Measurements from ENCODE around the gene SIX3. TPM values are rescaled to one million over a fixed set of nuclear protein-coding genes. Genes with fewer than 3 reads are reported as not detected.
A peak's percentile ranks its signal among the peaks of the same experiment; 100 is the strongest.

SIX3 gene
- total and polyA plus RNA-seq, 10 donors: 0.03 TPM; not detected in 9

DNA sequence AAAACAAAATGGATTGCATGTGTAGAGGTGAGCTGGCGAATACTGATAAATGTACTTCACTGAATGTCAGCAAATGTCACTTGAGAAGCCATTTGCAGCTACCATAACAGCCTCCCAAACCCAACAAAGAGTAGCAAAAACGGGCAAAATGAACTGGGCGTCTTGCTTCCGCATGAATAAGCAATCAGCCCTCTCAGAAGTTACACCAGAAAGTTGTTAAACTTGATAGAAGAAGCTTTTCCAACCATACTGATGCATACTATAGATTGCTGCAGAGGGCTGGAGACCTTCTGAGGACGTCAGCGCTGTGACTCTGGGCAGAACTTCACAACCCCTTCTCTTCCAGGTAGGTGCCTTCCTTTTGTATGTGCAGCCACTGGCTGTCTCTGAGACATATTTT, 18.7 kb upstream of the SIX3 start:
- TF ChIP-seq, protein P1, sequence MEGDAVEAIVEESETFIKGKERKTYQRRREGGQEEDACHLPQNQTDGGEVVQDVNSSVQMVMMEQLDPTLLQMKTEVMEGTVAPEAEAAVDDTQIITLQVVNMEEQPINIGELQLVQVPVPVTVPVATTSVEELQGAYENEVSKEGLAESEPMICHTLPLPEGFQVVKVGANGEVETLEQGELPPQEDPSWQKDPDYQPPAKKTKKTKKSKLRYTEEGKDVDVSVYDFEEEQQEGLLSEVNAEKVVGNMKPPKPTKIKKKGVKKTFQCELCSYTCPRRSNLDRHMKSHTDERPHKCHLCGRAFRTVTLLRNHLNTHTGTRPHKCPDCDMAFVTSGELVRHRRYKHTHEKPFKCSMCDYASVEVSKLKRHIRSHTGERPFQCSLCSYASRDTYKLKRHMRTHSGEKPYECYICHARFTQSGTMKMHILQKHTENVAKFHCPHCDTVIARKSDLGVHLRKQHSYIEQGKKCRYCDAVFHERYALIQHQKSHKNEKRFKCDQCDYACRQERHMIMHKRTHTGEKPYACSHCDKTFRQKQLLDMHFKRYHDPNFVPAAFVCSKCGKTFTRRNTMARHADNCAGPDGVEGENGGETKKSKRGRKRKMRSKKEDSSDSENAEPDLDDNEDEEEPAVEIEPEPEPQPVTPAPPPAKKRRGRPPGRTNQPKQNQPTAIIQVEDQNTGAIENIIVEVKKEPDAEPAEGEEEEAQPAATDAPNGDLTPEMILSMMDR (IDR thresholded peaks at IDR 0.05 in 8 of 11, conservative IDR thresholded peaks at IDR 0.05 in 3 of 11): no peak
- TF ChIP-seq POLR2AphosphoS5 (IDR thresholded peaks at IDR 0.05) (no peak), POLR2A (IDR thresholded peaks at IDR 0.05) (no peak)
- Histone ChIP-seq H3K27ac (no peak overlapping the region), H3K27me3 (replicated peaks in 1 of 7) (peaks cover 0 to 97% (median 41%) of the 10 kb centered on the region in 7 donors), H3K9me3 (no peaks in the 10 kb centered on the region), H3K36me3 (no peaks in the 10 kb centered on the region), H3K4me3 (no peak overlapping the region), H3K4me1 (peaks cover 0 to 4% (median under 1%) of the 10 kb centered on the region in 6 donors)
- intact Hi-C loops (cut with DNase I; ENCODE audit: low total_unique reads): no loop called here
- 78 to 89% (median 84%) methylated on average over 6 of the region's 6 CpGs for WGBS, 5 donors
- no peak for DNase-seq

DNA sequence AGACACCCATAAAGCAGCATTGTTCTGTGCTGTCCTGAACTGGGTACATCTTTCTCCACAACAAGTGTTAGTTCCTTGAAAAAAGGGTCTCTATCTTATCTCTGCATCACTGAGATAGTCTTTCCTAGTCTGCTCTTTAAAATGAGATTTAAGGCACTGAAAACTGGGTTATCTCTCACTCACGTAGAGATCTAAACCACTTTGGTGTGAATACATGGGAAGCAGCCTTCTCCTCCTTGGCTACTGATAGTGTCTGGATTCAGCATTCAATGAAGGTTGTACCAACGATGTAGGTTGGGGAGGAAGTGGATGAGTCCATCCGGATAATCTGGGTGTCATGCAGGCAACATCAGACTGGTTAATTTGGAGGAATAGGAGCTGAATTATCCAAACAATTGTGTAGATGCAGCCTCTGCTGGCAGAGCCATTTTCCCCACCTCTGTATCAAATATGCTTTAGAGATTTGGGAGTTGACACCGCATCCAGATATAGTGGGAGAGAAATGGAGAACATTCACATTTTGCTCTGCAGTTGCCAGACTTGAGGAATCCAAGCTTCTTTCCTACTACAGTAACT, 15.9 kb upstream of the SIX3 start:
- 23 to 27% (median 23%) methylated on average over 4 of the region's 4 CpGs for WGBS, 5 donors
- peaks cover 4 to 100% (median 60%) of the 10 kb centered on the region in 7 donors for H3K27me3 ChIP-seq (replicated peaks in 1 of 7)
- intact Hi-C loops (cut with DNase I; ENCODE audit: low total_unique reads): no loop called here

DNA sequence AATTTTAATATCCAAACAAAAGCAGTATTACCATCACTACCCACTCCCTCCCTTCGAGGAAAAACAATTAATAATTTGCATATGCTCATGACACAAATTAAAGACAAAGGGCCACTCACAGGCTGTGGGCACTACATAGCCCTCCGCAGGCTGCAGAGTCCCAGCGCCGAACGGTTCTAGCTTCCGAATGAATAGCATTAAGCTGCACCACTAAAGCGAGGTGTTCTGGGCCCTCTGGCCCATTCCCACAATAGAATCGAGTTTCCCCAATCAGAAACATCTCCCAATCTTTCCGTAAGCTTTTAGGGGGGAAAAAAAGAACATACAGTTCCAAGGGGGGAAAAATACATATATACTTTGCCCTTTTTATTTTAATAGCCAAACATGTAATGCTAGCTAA, 14.5 kb upstream of the SIX3 start:
- intact Hi-C loops (cut with DNase I; ENCODE audit: low total_unique reads): no loop called here
- DNase-seq: no peak
- Histone ChIP-seq H3K36me3 (no peaks in the 10 kb centered on the region), H3K9me3 (no peaks in the 10 kb centered on the region), H3K27me3 (replicated peaks in 1 of 7) (peaks cover 7 to 100% (median 73%) of the 10 kb centered on the region in 7 donors), H3K4me1 (peaks cover 22 to 35% (median 28%) of the 10 kb centered on the region in 6 donors), H3K4me3 (no peak overlapping the region), H3K27ac (no peak overlapping the region)
- 17 to 25% (median 22%) methylated on average over 9 of the region's 9 CpGs for WGBS, 5 donors
- no peak for TF ChIP-seq POLR2AphosphoS5 (IDR thresholded peaks at IDR 0.05)
- no peak for TF ChIP-seq POLR2A (IDR thresholded peaks at IDR 0.05)
- TF ChIP-seq, protein P1 (IDR thresholded peaks at IDR 0.05 in 8 of 11, conservative IDR thresholded peaks at IDR 0.05 in 3 of 11): no peak

More for the DNA sequence above, 15.9 kb upstream of the SIX3 start:
- Histone ChIP-seq H3K9me3 (no peaks in the 10 kb centered on the region), H3K4me1 (peaks cover 22 to 32% (median 28%) of the 10 kb centered on the region in 6 donors), H3K4me3 (no peak overlapping the region), H3K27ac (no peak overlapping the region), H3K36me3 (no peaks in the 10 kb centered on the region)
- no peak for DNase-seq
- no peak for TF ChIP-seq POLR2AphosphoS5 (IDR thresholded peaks at IDR 0.05)
- TF ChIP-seq, protein P1 (IDR thresholded peaks at IDR 0.05 in 8 of 11, conservative IDR thresholded peaks at IDR 0.05 in 3 of 11): no peak
- TF ChIP-seq POLR2A (IDR thresholded peaks at IDR 0.05): no peak

DNA sequence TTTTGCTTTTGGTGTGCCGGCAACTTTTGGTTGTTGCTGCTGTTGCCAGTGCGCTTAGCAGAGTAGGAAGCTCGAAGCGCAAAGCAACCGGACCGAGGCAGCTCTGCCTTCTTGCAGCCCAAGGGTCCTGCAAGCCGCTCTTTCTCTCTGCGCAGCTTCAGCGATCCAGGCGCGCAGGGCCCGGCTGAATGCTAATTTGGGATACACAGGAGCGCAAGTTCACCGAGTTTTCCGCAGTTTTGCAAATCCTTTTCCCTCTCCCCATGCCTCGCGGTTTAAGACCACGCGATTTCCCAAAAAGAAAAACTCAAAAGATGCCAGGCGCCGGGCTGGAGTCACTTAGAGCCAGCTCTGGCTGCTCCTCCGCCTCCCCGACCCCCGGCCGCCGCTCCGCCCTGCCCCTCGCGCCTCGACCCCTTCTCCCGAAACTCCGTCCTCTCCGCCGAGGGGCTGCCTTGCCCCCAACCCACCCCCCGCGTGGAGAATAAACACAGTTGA, 13.5 kb upstream of the SIX3 start:
- Histone ChIP-seq H3K9me3 (no peaks in the 10 kb centered on the region), H3K36me3 (no peaks in the 10 kb centered on the region), H3K27ac (no peak overlapping the region), H3K4me3 (peak overlapping the region in 3 of 8 donors; percentile 22 to 57 (median 23)), H3K4me1 (peaks cover 22 to 46% (median 34%) of the 10 kb centered on the region in 6 donors), H3K27me3 (replicated peaks in 1 of 7) (peaks cover 7 to 100% (median 84%) of the 10 kb centered on the region in 7 donors)
- 6 to 15% (median 8%) methylated on average over 36 of the region's 36 CpGs for WGBS, 5 donors
- TF ChIP-seq POLR2AphosphoS5 (IDR thresholded peaks at IDR 0.05) (no peak), POLR2A (IDR thresholded peaks at IDR 0.05) (no peak)
- TF ChIP-seq, protein P1 (IDR thresholded peaks at IDR 0.05 in 8 of 11, conservative IDR thresholded peaks at IDR 0.05 in 3 of 11): no peak
- intact Hi-C loops (cut with DNase I; ENCODE audit: low total_unique reads): no loop called here
- DNase-seq: no peak

All from spleen (tissue), 11 donors.